Left colon (tissue), 2 donors: Measurements from ENCODE around the gene TRIM36. TPM values are rescaled to one million over a fixed set of nuclear protein-coding genes. Genes with fewer than 3 reads are reported as not detected.
A peak's percentile ranks its signal among the peaks of the same experiment; 100 is the strongest.

Experiments used
- ATAC-seq: fragments of 200-7000 bp; cut with Tn5 transposase; one replicate; pipeline ENCODE4 v1.9.1; 2020; ENCODE audit warnings: mild to moderate bottlenecking, moderate library complexity
- DNase-seq, 2 donors: peaks; one replicate each; pipeline ENCODE4 v3.0.0-alpha.2; 2020
- intact Hi-C, 2 donors: fragments of 100-400 bp; cut with DNase I in 1 of 2; cut with micrococcal nuclease in 1 of 2; formaldehyde crosslinking; loops; one replicate each; pipeline versions ENCODE4 v1.11.2 to v1.14.0; 2022; cut with DNase I, micrococcal nuclease
- long read RNA-seq: library from polyadenylated mRNA; unstranded; transcript quantifications from one replicate; pipeline ENCODE4 v2.0.0, GENCODE V29; 2021
- total RNA-seq, 2 donors: library from RNA; stranded (reverse); fragmentation: NEBNext Ultra II Directional; extraction: Animal tissue kit (Norgen Biotek cat#: 25700); gene quantifications; one replicate each; pipeline ENCODE4 v1.2.1, GENCODE V29; 2021
- donor health status: DM: no; HTN: no; CAD: no.
- donor health status: DM: yes; HTN: yes; CAD: no.

The TRIM36 gene, protein sequence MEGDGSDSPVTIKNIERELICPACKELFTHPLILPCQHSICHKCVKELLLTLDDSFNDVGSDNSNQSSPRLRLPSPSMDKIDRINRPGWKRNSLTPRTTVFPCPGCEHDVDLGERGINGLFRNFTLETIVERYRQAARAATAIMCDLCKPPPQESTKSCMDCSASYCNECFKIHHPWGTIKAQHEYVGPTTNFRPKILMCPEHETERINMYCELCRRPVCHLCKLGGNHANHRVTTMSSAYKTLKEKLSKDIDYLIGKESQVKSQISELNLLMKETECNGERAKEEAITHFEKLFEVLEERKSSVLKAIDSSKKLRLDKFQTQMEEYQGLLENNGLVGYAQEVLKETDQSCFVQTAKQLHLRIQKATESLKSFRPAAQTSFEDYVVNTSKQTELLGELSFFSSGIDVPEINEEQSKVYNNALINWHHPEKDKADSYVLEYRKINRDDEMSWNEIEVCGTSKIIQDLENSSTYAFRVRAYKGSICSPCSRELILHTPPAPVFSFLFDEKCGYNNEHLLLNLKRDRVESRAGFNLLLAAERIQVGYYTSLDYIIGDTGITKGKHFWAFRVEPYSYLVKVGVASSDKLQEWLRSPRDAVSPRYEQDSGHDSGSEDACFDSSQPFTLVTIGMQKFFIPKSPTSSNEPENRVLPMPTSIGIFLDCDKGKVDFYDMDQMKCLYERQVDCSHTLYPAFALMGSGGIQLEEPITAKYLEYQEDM
- 10 to 100 TPM; 31.3 to 39.8 TPM for total RNA-seq
- long read RNA-seq, full-length matches to known transcripts: 11 of 13 reads
- long read RNA-seq, partial matches to known transcripts: 0 of 13 reads
- long read RNA-seq, other reads (novel, unspliced or antisense): 2 of 13 reads

DNA sequence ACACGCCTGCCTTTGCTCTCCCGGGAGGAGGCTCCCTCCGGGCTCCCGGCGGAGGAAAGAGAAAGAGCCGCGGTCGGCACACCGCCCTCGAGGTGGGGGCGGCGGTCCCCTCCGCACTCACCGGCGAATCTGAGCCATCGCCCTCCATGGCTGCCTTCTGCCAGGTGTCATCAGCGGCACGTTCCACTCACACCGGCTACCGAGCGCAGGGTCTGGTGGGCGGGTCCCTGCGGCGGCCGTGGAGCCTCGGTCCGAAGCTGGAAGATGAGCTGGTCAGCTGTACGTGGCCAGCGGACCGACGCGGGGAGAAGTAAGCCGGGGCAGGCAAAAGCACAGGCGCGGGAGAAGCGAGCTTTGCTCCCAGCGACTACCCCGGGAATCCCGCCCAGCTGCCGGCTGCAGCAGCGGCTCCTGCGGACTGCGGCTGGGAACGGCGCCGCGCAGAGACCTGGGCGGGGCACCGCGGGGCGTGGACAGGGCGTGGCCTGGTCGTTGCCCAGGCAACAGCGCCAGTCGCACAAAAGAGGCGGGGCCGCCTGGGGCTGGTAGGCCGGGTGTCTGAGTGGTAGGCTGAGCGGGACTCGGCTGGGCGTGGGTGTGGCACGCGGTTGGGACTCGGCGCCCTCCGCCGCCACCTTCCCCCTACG, at the start of gene TRIM36:
TSS of gene TRIM36 (minus strand) at position 422 of the 647 bp plus-strand sequence. CDS start at position 148, 274 bp downstream.
- DNase-seq: peak; percentile 96 to 97
- peak; percentile 90 for ATAC-seq
- intact Hi-C loops: no loop called here

DNA sequence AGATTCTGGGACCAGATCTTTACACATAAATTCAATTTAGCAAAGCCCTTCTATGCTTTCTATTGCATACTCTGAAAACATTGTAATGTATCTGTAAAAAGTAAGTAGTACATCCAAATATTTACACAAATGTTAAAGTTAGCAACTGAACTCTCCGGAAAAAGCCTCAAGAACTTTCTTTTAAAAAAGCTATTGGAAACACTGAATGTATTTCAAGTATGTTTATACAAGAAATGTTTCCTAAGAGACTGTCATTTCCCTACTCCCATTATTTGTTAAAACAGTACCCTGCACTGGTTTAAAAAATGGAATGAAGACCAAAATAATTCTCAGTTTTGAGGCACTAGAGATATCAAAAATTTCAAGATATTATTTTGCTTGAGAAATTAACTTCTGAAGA, 44.8 kb upstream of the TRIM36 start:
- intact Hi-C loops: no loop called here
- ATAC-seq: no peak
- no peak for DNase-seq

DNA sequence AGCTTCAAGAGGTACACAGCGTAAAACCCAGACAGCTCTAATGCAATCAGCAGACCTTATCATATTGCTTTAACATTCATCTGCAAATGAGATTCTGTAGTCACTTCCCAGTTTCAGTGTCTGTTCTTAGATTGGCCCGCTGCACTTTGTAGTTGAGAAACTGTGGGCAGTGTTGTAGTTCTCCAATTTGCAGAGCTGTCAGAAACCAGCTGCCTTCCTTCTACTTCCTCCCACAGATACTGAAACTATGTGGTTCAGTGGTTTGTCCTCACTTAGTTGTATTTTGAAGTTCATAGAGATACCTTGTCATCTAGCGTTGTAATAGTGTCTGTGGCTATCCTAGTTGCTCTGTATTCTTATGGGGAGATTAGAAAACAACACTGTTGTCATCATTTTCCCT, 39.6 kb upstream of the TRIM36 start:
- DNase-seq (no peak), ATAC-seq (peak; percentile 45)
- intact Hi-C loops: no loop called here

DNA sequence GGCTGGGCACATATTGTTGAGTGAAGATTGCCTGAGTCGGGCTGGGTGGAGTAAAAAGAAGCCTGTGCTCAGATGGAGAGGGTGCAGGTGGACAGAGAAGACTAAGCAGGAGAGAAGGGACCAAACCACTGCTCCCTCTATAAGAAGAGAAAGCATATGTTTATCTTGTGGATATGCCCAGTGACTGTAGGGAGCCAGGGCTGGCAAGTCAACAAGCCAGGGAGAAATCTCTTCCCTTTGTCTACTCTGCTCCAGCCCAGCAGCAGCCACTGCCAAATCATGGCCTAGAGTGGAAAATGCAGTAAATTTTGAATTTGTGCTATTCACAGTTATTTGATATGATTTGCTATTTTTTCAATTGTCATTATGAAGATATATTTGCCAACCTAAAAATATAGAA, 33.2 kb upstream of the TRIM36 start:
- ATAC-seq: peak; percentile 9
- intact Hi-C loops: no loop called here
- no peak for DNase-seq

DNA sequence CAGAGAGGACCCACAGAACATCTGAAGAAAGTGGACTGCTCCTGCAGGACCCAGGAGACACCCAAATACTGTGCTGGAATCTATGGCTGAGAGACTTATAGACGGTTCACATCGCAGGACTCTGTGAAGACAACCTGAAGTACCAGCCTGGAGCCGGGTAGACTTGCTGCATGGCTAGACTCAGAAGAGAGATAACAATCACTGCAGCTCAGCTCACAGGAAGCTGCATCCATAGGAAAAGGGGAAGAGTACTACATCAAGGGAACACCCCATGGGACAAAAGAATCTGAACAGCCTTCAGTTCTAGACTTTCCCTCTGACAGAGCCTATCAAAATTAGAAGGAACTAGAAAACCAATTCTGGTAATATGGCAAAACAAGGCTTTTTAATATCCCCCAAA, 26.5 kb upstream of the TRIM36 start:
- intact Hi-C loops: no loop called here
- no peak for ATAC-seq
- DNase-seq: no peak

DNA sequence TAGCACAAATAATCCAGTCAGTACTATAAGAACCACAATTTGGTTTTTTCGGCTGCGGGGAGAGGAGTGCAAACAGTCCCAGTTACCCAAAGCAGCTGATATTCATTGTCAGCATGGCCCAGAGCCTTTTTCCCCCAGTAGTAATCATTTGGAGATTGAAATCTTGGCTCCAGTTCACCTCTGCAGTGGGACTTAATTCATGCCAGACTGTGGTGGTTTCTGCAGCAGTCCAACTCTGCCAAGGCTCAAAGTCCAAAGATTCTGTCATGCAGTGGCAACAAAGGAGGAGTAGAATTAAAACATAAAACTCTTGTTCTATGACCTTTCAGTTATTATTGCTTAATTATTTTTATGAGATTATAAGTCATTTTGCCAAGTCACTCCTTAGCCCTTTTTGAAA, 25.0 kb upstream of the TRIM36 start:
- DNase-seq: peak; percentile 34 to 69
- intact Hi-C loops: no loop called here
- ATAC-seq: peak; percentile 71

DNA sequence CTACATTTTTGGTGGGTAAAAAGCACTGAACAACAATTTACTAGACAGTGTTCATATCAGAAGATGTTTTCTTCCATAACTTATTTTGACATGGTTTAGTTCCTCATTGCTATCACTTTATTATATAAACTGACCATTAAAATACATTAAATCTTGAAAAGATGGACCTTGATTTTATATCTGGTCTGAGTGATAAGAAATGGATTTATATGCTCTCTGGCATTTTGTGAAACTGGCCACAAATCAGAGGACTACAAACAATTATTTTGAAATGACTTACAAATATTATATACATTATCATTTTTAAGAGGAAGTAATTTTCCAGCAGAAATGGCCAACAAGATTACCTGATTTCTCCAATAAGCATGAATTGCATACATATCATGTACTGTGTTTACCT, 23.6 kb upstream of the TRIM36 start:
- DNase-seq: no peak
- no peak for ATAC-seq
- intact Hi-C loops: no loop called here

DNA sequence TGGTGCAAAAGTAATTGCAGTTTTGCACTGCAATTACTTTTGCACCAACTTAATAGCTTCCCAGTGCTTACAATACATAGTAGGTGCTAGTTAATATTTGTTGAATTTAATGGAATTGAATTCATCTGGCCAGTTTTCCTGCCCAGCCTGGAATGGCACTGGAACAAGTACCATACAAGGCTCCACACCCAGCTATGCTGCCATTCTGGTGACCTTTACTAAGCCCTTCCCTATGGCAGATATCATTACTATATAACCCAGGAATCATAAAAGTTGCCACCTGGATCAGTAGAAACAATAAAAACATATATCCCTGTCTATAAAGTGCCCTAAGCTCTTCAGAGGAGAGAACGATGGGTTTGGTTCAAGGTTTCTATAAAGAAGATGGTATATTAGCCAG, 22.4 kb upstream of the TRIM36 start:
- peak; percentile 80 for ATAC-seq
- intact Hi-C loops: no loop called here
- peak in 1 of 2 donors; percentile 48 for DNase-seq

DNA sequence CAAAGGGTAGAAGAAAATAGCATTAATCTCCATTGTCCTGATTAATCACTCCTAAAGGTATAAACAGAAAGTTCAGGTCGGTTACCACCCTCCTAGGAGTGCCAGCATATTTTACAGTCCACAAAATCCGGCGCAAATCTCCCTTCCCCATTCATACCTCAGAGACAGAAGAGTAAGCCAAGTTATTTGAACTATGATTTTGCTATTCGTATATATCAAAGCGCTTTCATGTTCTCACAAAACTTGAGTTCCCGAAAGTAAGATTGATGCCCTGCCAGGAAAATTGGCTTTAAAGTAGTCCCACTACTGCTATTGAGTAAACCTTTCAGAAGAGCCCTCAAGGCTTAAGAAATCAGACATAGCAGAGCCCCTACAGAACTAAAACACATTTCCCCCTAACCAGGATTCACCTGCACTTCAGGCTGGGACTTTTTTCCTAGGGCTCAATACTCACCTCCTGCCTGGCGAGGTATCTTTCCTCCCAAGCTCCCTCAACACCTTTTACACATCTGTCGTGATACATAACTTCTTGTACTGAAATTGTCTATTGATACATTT, 21.8 kb upstream of the TRIM36 start:
- DNase-seq: no peak
- ATAC-seq: peak; percentile 18
- intact Hi-C loops: no loop called here

DNA sequence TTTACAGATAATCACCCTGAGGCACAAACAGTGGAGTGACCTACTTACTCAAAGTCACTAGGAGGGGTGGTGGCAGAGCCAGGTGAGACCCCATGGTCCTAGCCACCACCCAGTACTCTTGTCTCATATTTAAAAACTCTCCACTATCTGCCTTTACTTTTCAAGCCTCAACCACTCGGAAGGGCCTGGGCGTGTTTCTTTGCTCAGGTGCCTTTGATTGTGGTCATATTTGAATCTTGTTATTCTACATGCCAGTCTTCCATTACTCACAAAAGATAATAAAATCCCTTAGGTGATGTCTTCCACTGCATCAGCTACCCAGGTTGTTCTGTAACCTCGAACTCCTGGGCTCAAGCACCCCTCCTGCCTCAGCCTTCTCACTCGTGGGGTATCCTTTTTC, 20.7 kb upstream of the TRIM36 start:
- peak; percentile 57 for ATAC-seq
- intact Hi-C loops: no loop called here
- DNase-seq: peak in 1 of 2 donors; percentile 67

DNA sequence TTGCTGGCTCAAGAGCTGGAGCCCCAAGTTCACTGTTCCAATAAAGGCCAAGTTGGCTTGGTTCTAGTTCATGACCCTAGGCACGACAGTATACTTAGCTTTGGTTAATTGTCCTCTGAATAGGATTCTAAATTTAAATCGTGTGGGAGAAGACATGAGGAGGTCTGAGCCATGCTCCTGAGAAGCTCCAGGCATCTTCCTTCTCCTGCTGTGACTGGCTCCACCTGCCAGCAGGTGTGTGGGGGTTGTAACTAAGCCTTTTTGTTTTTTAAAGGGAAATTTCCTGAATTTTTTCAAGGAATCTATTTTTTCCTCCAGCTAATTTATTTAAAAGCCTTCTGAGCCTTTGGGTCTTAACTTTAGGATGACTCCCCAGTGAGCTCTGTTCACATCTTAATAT, 20.2 kb upstream of the TRIM36 start:
- no peak for DNase-seq
- intact Hi-C loops: no loop called here
- ATAC-seq: no peak

DNA sequence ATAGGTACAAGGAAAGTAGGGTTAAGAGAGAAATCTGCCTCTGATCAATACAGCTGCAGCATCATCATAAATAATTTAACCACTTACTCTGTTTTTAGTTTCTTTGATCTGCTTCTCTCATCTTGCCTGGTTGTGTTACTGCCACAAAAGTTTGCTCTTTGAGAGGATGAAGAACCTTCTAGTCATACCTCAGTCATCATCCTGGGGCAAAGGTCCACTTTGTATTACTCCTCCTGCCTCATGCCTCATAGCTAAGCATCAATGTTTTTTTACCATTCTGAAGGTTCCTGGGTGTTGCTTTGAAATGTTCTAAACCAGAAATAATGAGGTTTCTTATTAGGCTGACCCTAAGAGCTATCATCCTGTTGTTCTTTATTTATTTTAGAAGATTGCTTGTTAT, 17.1 kb upstream of the TRIM36 start:
- DNase-seq (no peak), ATAC-seq (no peak)
- intact Hi-C loops: no loop called here

DNA sequence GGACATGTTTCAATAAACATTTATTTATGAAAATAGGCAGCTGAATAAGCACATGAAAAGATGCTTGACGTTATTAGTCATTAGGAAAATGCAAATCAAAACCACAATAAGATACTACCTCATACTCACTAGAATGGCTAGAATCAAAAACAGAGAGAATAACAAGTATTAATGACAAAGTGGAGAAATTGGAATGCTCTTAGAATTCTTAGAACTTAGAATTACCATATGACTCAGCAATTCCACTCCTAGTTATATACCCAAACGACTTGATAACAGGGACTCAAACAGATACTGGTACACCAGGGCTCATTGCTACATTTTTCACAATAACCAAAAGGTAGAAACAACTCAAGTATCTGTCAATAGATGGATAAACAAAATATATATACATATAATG, 15.1 kb upstream of the TRIM36 start:
- intact Hi-C loops: no loop called here
- ATAC-seq (no peak), DNase-seq (no peak)

DNA sequence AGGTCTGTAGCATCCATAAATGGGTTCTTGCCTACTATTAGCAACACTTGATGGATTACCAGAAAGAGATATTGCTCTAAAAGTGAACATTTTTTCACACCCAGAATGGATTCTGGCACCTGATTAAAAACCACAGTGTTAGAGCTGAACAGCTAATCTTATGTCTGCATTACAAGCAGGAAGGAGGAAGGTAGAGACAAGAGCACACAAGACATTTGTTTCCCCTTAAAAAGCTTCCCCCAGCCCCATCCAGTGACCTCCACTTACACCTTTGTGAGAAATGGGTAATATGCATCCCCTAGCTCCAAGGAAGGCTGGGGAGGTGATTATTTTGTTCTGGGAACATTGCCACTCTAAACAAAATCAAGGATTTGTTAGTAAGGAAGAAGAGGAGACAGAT, 12.0 kb upstream of the TRIM36 start:
- DNase-seq (no peak), ATAC-seq (no peak)
- intact Hi-C loops: no loop called here

DNA sequence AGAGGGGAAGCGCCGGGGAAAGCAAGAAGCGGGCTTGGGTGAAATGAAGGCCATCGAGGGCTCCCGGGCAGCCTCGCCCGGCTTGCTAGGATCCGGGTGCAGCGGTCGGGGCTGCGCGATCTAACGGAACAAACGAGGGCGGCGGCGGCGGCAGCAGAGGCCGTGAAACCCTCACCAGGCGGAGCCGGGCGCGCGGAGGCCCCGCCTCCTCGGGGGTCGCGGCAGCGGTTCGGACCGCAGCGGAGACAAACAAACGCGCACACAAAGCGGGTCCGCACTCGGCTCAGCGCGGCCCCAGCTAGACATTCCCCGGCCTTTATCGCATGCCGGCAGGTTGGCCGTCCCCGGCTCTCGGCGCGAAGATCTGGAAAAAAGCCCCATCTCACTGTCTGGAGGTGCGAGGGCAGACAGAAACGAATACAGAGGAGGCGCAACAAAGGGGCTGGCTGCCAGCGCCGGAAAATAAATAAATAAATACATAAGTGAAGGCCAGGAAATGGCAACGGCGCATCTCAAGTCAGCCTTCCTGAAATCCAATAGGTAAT, 10.5 kb upstream of the TRIM36 start:
- DNase-seq (peak in 1 of 2 donors; percentile 63), ATAC-seq (peak; percentile 69)
- intact Hi-C loops: no loop called here

DNA sequence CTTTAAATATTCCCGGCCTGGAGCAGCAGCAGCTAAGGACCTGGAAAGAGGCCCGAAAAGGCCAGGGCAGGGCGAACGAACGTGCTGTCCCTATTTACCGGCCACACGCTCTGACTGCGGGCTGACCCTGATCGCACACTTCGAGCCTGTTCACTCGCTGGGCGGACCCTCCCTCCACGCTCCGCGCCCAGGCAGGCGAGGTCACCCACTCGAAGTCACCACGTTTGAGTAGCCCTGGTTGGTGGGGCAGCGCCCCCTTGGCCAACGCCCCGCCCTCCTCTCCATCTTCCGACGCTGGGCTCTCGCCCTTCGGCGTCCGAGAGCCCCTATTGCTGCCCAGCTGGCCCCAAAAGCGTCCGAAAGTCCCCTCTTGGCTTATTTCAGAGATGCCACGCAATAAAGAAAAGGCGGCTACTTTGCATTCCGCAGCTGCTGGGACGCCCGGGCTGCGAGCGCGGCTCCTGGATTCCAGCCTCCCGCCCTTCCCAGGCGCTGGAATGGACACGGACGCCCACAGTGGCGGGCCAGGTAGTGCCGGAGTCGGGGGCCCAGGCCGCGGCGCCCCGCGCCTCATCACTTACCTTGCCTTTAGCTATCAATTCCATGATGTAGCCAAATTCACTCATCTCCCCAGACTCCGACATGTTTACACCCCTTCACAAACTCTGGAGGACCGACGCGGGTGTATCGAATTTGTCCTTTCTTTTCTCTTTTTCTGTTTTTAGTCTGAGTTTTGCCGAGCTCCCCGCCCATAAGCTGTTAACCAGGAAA, 9.9 kb upstream of the TRIM36 start:
- intact Hi-C loops: no loop called here

DNA sequence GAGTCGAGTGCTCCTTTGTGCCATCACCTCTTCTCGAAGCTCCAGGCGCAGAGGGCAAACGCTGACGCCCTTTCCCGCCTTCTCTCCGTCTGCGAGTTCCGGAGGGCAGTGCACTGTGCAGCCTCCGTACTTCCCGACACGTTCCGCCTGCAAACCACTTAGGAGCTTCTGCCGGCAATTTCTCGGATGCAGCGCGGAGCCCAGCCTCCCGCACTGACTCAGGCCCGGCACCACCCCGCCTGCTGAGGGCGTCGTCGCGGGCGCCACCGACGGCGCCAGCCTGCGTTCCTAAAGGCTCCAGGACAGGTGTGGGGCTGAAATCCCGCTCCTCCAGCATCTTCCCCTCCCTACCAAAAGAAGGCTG, 9.3 kb upstream of the TRIM36 start:
- intact Hi-C loops: no loop called here
- DNase-seq (peak in 1 of 2 donors; percentile 61), ATAC-seq (peak; percentile 84)

More for the DNA sequence above, 9.9 kb upstream of the TRIM36 start:
- ATAC-seq: peak; percentile 67
- peak in 1 of 2 donors; percentile 37 for DNase-seq

DNA sequence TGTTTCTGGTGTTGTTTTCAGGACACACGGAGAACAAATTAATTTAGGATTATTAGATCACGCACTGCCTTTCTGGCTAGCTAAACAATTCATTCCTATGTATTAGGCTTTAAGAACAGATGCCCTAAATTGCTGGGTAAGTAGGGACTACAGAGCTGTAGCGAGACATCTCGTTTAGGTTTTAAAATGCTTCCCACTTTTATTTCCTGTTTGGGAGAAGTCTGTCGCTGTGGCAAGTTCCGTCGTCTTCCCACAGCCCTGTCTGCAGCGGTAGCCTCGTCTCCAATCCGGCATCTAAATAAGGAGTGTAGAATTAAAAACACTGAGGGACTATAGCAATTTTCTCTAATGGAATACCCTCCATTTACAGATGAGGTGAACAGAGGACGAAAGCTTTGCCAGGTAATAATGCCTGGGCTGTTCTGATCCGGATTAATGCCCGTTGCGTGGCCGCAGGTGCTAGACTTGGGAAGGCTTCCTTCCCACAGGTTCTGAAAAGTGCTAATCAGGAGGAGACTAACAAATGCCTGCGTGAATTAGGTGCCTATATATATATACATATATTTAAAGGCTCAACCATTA, 1.3 kb upstream of the TRIM36 start:
- intact Hi-C loops: no loop called here
- ATAC-seq: no peak
- peak in 1 of 2 donors; percentile 31 for DNase-seq
